Putamen (tissue), 1 donor: ENCODE measurements around the gene HS3ST6.
"Not testable (repeated sequence)": the region's sequence is repeated elsewhere in the genome, so short reads cannot be mapped to it uniquely, and the experiment has no call there.

Experiments used
- DNase-seq: peaks from one replicate; pipeline ENCODE4 v3.0.0-alpha.2; 2016; ENCODE audit warnings: low spot score

HS3ST6 gene

DNA sequence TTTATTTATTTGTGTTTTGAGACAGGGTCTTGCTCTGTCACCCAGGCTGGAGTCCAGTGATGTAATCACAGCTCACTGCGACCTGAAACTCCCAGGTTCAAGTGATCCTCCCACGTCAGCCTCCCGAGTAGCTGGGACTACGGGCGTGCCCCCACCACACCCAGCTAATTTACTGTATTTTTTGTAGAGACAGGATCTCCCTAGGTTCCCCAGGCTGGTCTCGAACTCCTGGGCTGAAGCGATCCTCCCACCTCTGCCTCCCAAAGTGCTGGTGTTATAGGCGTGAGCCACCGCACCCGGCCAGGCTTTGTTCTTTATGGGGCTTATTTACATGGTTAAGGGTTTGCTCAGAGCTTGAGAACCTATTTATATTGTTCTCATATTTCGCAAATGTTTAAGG is 40.4 kb downstream of the HS3ST6 start:
- no peak for DNase-seq

DNA sequence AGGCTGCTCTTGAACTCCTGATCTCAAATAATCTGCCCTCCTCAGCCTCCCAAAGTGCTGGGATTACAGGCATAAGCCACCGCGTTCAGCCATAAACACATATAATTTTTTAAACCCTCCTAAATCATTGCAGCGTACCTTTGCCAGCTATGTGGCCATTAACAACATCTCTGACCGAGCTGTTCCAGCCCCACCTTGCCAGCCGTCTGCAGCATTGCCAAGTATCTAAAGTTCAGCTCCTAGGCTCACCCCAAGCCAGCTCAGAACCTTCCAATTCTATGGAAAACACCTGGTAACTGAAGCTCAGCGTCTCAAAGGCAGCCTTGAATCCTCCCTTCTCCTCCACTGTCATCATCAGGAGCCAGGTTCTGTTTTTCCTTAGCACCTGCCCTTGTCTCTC is 41.1 kb downstream of the HS3ST6 start:
- no peak for DNase-seq

DNA sequence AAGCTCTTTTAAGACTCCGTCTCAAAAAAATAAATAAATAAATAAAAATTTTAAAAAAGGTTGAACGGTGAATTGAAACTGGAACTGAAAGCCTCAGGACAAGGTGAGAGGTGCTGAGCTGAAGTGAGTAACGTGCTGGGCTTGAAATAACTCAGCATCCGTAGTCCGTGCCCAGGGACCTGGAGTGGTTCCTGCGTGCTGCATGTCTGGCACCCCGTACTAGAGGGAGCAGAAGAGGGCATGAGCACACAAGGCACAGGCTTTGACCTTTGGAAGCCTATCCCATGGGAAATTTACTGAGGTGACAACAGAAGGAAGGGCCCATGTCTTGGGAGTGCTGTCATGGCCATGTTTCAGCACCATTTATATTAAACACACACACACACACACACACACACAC is 41.7 kb downstream of the HS3ST6 start:
- DNase-seq, result no peak

DNA sequence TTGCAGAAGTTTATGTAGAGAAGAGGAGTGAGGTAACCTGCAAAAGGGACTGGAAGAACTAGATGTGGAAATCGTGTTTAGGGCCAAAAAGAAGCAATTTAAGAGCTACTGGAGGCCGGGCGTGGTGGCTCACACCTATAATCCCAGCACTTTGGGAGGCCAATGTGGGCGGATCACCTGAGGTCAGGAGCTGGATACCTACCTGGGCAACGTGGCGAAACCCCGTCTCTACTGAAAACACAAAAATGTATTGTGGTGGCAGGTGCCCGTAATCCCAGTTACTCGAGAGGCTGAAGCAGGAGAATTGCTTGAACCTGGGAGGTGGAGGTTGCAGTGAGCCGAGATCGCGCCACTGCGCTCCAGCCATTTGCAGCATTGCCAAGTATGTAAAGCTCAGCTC is 42.1 kb downstream of the HS3ST6 start:
- DNase-seq, result not testable (repeated sequence)

DNA sequence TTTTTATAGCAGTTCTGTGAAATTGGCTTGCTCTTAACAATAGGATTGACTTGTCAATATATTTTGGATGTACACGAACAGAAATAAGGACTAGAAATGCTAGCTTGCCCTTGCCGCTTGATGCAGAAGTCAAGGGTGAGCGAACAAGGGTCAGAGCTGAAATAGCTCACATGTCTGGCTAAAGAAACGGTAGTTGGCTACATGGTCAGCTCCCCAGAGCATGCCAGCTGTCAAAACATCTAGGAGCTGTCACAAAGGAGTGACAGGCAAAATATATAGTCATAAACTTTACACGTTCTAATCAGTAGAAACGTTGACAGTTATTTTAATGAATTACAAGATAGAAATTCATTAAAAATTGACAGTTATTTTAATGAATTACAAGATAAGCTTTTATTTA is 43.4 kb downstream of the HS3ST6 start:
- no peak for DNase-seq

DNA sequence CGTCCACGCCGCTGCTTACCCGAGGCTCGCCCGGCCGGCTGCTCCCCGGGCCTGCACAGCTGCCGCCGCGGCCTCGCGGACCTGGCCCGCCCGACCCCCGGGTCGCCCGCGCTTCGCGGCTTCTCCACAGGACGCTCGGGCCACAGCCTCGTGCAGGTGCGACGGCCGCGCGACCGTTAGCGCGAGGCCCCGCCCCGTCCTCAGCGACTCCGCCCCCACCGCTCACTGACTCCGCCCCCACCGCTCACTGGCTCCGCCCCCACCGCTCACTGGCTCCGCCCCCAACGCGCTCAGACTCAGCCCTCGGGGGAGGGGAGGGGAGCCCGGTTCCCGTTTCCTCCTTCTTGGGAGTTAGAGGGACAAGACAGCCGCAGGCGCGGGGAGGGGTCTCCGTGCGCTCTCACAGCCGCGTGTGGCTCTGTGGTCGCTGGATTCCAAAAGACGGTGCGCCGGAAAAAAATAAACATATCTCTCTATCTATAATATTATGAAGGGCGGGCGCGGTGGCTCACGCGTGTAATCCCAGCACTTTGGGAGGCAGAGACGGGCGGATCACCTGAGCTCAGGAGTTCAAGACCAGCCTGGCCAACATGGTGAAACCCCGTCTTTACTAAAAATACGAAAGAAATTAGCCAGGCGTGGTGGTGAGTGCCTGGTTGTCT is 46.1 kb downstream of the HS3ST6 start, which contains the start of gene MEIOB:
MEIOB (minus strand) TSS at position 191 of the 662 bp plus-strand sequence. CDS start 3,989 bp downstream, outside the sequence.
- no peak for DNase-seq

DNA sequence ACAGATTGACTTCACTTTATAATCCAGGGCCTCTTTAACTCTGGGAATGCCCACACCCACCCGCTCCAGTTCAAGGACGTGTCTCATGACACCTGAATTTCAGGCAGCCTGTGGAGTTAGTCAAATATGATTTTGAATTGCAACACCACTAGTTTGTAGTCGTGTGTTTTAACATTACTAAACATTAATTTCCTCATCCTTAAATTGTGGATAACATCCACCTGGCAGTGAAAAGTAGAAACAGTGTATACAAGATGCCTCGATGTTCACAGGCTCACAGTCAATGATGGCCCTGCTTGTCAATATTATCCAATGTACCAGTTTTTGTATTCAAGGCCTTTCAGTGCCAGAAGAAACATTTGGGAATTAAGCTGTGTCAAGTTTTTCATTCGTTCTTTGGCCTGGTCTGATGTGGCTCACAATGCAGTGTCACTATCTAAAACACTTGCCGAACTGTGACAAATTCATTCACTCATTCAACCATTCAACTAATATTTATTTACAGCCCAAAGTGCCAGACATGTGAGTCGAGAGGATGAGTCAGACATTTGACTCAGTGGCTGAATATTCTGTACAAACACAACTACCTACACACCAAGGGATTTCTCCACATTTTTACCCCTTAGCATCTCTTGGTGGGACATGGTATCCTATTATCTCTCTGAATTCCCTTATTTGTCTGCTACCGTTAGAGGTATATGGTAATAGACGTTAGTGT is 47.7 kb downstream of the HS3ST6 start:
- DNase-seq, result no peak

DNA sequence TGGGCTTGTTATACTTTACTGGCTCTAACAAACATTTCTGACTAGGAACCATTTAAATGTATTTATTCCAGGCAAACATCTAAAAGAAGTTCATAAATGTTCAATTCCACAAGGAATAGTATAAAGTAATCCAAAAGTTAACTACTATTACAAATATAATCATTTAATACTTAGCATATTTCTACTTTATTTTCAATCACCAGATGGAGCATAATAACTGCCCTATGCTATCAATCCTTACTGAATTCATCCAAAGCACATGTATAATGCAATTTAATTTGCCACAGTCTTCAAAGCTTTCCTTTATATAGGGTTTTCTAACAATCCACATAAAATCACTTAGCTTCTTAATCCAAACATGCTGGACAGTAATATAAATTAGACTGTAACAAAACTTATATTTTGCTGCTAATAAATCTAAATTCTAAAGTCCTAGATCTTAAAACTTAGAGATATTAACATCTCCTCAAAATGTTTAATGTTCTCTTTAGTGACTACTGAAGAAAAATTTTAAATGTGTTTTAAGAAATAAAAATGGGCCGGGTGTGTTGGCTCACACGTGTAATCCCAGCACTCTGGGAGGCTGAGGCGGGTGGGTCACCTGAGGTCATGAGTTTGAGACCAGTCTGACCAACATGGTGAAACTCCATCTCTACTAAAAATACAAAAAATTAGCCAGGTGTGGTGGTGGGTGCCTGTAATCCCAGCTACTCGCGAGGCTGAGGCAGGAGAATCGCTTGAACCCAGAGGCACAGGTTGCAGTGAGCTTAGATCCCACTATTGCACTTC is 52.1 kb downstream of the HS3ST6 start:
- DNase-seq, result no peak

DNA sequence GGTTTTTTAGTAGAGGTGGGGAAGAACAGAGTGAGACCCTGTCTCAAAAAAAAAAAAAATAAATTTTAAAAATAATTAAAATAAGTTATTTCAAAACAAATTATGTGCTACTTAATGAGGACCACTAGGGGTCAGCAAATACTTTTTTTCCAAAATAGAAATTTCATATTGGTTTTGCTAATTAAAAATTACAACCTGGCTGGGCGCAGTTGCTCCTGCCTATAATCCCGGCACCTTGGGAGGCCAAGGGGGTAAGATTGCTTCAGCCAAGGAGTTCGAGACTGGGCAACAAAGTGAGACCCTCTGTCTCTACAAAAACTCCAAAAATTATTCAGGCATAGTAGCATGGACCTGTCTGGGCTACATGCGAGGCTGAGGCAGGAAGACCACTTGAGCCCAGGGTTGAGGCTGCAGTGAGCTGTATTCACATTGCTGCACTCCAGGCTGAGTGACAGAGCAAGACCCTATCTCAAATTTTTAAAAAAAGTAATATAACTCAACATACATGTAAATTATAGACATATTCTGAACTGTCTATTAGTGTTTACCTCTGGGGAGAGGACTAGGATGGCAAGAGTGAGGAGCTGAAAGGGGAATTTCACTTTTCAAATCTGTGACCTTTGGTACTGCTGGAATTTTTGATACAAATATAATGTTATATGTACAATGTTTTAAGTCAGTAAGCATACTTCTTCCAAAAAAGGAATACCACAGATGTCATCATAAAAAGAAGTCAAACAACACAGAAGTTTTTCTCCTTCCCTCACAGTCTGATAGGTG is 54.3 kb downstream of the HS3ST6 start:
- peak; percentile 8 for DNase-seq

DNA sequence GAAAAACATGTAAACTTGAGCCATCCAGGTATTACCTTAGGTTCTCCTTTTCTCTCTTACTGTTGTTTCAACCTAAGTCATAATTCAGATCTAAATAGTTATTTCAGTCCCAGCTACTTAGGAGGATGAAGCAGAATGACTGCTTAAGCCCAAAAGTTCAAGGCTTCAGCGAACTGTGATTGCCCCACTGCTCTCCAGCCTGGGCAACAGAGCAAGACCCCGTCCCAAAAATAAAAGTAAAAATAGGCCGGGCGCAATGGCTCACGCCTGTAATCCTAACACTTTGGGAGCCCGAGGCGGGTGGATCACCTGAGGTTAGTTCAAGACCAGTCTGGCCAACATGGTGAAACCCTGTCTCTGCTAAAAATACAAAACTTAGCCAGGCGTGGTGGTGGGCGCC is 55.8 kb downstream of the HS3ST6 start:
- no peak for DNase-seq

DNA sequence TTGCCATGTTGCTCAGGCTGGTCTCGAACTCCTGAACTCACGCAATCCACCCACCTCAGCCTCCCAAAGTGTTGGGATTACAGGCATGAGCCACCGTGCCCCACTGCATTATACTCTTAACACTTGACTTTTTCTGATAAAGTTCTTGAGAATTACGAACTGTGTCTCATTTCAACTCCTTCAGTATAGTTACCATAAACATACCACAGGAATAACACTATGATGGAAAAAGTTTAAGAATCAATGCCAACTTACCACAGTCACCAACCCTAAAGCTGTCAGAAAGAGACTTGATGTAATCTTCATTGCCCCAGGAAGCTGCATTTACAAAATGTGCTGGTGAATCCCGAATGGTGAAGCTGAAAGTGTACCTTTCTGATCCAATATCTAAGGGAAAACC is 56.5 kb downstream of the HS3ST6 start:
- DNase-seq, result no peak
